Upper lobe of right lung (tissue), 1 donor: Measurements from ENCODE around the gene SUMO4. TPM values are rescaled to one million over a fixed set of nuclear protein-coding genes. Genes with fewer than 3 reads are reported as not detected.
A peak's percentile ranks its signal among the peaks of the same experiment; 100 is the strongest.

Experiments used
- ATAC-seq: fragments of 200-7000 bp; cut with Tn5 transposase; one replicate; pipeline ENCODE4 v1.9.1; 2020; ENCODE audit warnings: mild to moderate bottlenecking, moderate library complexity
- DNase-seq: peaks from one replicate; pipeline ENCODE4 v3.0.0-alpha.2; 2020
- H3K27ac ChIP-seq: fragments of 200-600 bp; one replicate; pipeline ENCODE4 v1.8.0; 2022
- H3K27me3 ChIP-seq: fragments of 200-600 bp; one replicate; pipeline ENCODE4 v1.8.0; 2022; ENCODE audit warnings: mild to moderate bottlenecking
- H3K36me3 ChIP-seq: fragments of 200-600 bp; one replicate; pipeline ENCODE4 v1.8.0; 2022
- H3K4me1 ChIP-seq: fragments of 200-600 bp; one replicate; pipeline ENCODE4 v1.8.0; 2022
- H3K4me3 ChIP-seq: fragments of 200-600 bp; one replicate; pipeline ENCODE4 v1.8.0; 2022; ENCODE audit warnings: mild to moderate bottlenecking
- H3K9me3 ChIP-seq: fragments of 200-600 bp; one replicate; pipeline ENCODE4 v1.8.0; 2022
- intact Hi-C: fragments of 100-400 bp; cut with DNase I; formaldehyde crosslinking; loops from one replicate; pipeline ENCODE4 v1.11.0; 2022
- total RNA-seq: library from RNA; stranded (reverse); fragmentation: NEBNext Ultra II Directional; extraction: Animal tissue kit (Norgen Biotek cat#: 25700); gene quantifications from one replicate; pipeline ENCODE4 v1.2.1, GENCODE V29; 2021
- TF ChIP-seq, protein P1 (sequence below): fragments of 200-600 bp; IDR thresholded peaks from one replicate; pipeline ENCODE4 v1.8.0; 2022; ENCODE audit warnings: antibody characterized with exemption
- donor health status: DM: no; HTN: yes; CAD: no; lungs with severe emphysema.

Gene SUMO4
- total RNA-seq, 1 donor from 2014 or later = 2.5 TPM

DNA sequence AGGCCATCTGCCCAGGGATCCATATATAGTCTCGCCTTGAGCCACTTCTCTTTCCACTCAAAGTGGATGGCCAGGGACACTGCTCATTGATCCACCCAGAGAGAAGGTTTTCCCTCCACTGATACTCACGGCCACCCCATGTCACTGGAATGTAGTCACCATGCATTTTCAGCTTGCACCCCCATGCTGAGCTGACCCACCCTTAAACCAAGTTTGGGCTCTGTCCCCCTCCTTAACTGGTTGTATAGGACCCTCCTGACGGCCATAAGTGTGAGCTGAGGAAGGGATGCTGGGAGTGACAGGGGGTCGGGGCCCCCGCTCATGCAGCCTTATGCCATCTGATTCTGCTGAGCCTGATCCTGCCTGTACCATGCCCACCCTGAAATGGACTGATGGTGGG is 25.7 kb downstream of the SUMO4 start:
- H3K27me3 ChIP-seq = no peaks in the 10 kb centered on the region
- TF ChIP-seq, protein P1, sequence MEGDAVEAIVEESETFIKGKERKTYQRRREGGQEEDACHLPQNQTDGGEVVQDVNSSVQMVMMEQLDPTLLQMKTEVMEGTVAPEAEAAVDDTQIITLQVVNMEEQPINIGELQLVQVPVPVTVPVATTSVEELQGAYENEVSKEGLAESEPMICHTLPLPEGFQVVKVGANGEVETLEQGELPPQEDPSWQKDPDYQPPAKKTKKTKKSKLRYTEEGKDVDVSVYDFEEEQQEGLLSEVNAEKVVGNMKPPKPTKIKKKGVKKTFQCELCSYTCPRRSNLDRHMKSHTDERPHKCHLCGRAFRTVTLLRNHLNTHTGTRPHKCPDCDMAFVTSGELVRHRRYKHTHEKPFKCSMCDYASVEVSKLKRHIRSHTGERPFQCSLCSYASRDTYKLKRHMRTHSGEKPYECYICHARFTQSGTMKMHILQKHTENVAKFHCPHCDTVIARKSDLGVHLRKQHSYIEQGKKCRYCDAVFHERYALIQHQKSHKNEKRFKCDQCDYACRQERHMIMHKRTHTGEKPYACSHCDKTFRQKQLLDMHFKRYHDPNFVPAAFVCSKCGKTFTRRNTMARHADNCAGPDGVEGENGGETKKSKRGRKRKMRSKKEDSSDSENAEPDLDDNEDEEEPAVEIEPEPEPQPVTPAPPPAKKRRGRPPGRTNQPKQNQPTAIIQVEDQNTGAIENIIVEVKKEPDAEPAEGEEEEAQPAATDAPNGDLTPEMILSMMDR = no peak
- no peak overlapping the region for H3K27ac ChIP-seq
- ATAC-seq = no peak
- intact Hi-C loops = no loop called here
- no peaks in the 10 kb centered on the region for H3K9me3 ChIP-seq
- no peaks in the 10 kb centered on the region for H3K36me3 ChIP-seq
- DNase-seq = no peak
- peaks cover 7% of the 10 kb centered on the region for H3K4me1 ChIP-seq
- no peak overlapping the region for H3K4me3 ChIP-seq

DNA sequence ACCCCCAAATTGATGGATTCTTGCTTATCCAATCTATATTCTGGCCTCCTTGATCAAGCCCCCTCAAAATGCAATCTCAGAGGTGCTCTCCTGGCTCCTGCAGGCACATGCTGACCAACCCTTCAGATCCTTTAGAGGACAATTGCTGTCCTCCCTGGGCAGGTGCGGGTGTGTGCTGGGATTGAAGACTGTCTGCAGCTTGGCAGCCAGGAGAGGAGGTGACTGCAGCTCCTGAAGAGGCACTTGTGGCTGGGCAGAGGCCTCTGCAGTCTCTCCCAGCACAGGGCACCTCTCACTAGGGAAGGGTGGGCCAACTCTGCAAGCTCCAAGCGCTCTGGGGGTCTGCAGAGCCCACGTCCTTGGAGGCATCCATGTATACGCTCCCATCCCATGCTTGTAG is 28.5 kb downstream of the SUMO4 start:
- TF ChIP-seq, protein P1 = no peak
- DNase-seq (no peak), ATAC-seq (no peak)
- Histone ChIP-seq H3K36me3 (no peaks in the 10 kb centered on the region), H3K4me3 (no peak overlapping the region), H3K27me3 (no peaks in the 10 kb centered on the region), H3K27ac (no peak overlapping the region), H3K4me1 (peaks cover 10% of the 10 kb centered on the region), H3K9me3 (no peaks in the 10 kb centered on the region)
- intact Hi-C loops = no loop called here

DNA sequence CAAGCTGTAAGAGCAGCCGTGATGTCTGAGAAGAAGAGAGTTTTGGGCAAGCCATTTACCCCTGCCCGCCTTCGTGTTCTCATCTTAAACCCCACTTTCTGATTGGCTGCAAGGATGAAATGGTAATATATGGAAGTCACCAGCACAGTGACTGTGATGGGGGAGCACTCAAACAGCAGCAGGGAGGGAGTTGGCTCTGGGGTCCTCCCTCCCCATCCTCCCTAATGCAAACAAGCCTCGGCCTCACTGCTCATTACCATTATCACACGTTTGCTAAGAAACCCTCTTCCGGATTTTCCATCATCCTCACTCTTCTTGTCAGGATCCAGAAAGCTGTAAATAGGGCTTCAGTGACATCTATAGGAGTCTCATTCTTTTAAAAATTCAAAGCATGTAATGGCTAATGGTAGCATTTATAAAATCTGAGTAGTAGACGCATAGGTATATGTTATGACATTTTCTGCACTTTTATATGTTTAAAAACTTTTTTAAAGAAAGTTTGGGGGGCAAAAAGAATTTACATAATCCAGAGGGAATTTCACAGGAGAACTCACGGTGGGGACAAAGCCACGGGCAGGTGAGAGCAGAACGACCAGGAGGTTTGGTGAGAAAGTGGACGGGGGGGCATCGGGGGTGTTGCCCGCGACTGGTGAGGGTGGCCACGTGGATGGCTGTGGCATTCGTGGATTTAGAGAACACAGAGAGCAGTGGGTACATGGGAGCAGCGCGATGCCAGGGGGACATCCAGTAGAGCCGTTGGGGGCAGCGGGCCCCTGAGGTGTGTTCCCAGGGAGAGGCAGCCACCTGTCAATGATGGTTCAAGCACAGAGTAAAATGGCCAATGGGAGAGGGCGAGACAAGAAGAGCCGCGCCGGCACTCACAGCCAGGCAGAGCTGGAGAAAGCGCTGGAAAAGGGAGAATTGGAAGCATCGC is 29.6 kb downstream of the SUMO4 start:
- DNase-seq (no peak), ATAC-seq (no peak)
- peaks cover 3% of the 10 kb centered on the region for H3K4me1 ChIP-seq
- TF ChIP-seq, protein P1 = no peak
- no peaks in the 10 kb centered on the region for H3K36me3 ChIP-seq
- no peak overlapping the region for H3K27ac ChIP-seq
- intact Hi-C loops = loop anchor here (5.0 to 10.0 kb wide), 2 partner anchors 352 to 395 kb away; no protein-coding TSS in a partner anchor
- no peak overlapping the region for H3K4me3 ChIP-seq
- no peaks in the 10 kb centered on the region for H3K9me3 ChIP-seq
- no peaks in the 10 kb centered on the region for H3K27me3 ChIP-seq

DNA sequence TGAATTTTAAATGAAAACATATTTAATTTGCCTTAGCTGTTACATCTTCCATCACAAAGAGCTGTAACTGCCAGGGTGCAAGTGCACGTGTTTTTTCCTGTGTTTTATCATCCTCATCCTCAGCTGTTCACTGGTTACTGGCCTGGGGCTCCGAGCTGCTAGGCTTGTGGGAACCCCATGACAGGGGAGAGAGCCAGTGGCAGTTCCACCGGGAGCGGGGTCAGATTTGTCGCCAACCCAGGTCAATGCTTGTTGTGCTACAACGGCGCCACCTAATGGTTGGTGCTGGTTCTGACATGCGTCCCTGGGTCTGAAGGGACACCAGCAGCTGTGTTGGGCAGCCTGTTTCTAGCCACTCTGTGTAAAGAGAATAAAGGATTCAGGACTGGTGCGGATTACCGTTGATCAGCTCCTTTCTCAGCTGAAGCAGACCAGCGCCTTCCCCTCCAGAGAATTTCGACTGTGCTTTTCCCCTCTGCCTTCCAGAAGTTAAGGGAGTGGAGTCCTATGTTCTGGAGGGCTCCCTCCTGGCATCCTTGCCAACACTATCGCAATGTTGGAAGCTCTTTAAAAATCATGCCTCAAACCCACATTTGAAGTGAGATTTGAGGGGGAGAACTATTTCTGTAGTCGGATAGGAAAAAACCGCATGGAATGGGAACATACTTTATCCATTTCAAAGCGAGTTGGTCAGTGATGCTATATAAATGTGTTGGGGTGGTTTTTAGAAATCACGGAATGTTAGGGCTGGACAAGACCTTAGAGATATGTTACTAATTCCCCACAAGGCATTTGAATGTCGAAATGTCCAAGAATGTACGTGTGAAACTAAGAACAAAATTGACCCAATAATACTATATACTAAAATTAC is 32.1 kb downstream of the SUMO4 start:
- intact Hi-C loops = loop anchor here (5.0 to 10.0 kb wide), 2 partner anchors 355 to 397 kb away; no protein-coding TSS in a partner anchor
- no peaks in the 10 kb centered on the region for H3K9me3 ChIP-seq
- ATAC-seq (peak; percentile 98), DNase-seq (peak; percentile 92)
- peaks cover 3% of the 10 kb centered on the region for H3K4me1 ChIP-seq
- no peaks in the 10 kb centered on the region for H3K36me3 ChIP-seq
- H3K4me3 ChIP-seq = no peak overlapping the region
- no peak overlapping the region for H3K27ac ChIP-seq
- no peaks in the 10 kb centered on the region for H3K27me3 ChIP-seq
- TF ChIP-seq, protein P1 = peak; percentile 94

DNA sequence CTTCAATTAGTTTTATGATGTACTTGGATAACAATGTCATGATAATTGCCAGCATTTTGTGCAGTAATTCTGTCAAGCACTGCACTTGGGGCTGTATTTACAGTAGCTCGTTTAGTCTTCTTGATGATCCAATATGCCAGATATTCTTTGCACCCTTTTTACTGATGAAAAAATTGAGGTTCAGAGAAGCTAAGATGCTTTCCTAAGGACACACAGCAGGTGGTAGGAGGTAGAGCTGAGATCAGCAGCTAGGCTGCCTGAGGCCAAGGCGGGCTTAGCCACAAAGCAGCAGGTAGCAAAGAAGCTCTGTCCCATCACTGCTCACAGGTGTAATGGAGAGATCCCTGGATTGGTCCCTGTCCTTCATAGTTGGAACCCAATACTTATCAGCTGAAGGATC is 33.3 kb downstream of the SUMO4 start:
- Histone ChIP-seq H3K9me3 (no peaks in the 10 kb centered on the region), H3K36me3 (no peaks in the 10 kb centered on the region), H3K27me3 (no peaks in the 10 kb centered on the region), H3K27ac (no peak overlapping the region), H3K4me3 (no peak overlapping the region), H3K4me1 (peaks cover 3% of the 10 kb centered on the region)
- DNase-seq (no peak), ATAC-seq (no peak)
- intact Hi-C loops = loop anchor here (5.0 to 10.0 kb wide), 2 partner anchors 356 to 399 kb away; no protein-coding TSS in a partner anchor
- TF ChIP-seq, protein P1 = no peak
